NCI-H1436 treated with DMSO at 0.1 percent for 48 hours (cell line): ENCODE results near the gene ERICH6B.

Experiments
- DNase-seq: peaks from one replicate; lab custom pipeline; 2025; lab: John Stamatoyannopoulos, UW

The ERICH6B gene

GRCh38 chr13:45542391-45542790 lies 73.1 kb downstream of the ERICH6B start:
- DNase-seq = no peak

GRCh38 chr13:45541806-45542205 lies 73.7 kb downstream of the ERICH6B start:
- no peak for DNase-seq

GRCh38 chr13:45540864-45541263 lies 74.7 kb downstream of the ERICH6B start:
- DNase-seq = no peak

- DNase-seq = no peak
Observed at GRCh38 chr13:45540195-45540594, 75.3 kb downstream of the ERICH6B start.

- no peak for DNase-seq
Observed at GRCh38 chr13:45538382-45538781, 77.2 kb downstream of the ERICH6B start.

- DNase-seq = no peak
Observed at GRCh38 chr13:45537516-45537915, 78.0 kb downstream of the ERICH6B start.

- DNase-seq = no peak
Observed at GRCh38 chr13:45536224-45536623, 79.3 kb downstream of the ERICH6B start.

- no peak for DNase-seq
Observed at GRCh38 chr13:45534604-45535003, 80.9 kb downstream of the ERICH6B start.

- no peak for DNase-seq
Observed at GRCh38 chr13:45529758-45530157, 85.8 kb downstream of the ERICH6B start.

GRCh38 chr13:45527699-45528462 lies 87.7 kb downstream of the ERICH6B start:
- no peak for DNase-seq

- no peak for DNase-seq
Observed at GRCh38 chr13:45522571-45522970, 93.0 kb downstream of the ERICH6B start.

- no peak for DNase-seq
Observed at GRCh38 chr13:45521297-45521696, 94.2 kb downstream of the ERICH6B start.

- DNase-seq = no peak
Observed at GRCh38 chr13:45519493-45519892, 96.0 kb downstream of the ERICH6B start.

- no peak for DNase-seq
Observed at GRCh38 chr13:45518525-45519245, 96.9 kb downstream of the ERICH6B start.

- DNase-seq = no peak
Observed at GRCh38 chr13:45516757-45517156, 98.8 kb downstream of the ERICH6B start.

GRCh38 chr13:45512098-45512496 lies 103.4 kb downstream of the ERICH6B start:
- DNase-seq = no peak

- DNase-seq = no peak
Observed at GRCh38 chr13:45511310-45512097, 104.0 kb downstream of the ERICH6B start.

GRCh38 chr13:45510672-45511071 lies 104.9 kb downstream of the ERICH6B start:
- DNase-seq = no peak

GRCh38 chr13:45508776-45509175 lies 106.8 kb downstream of the ERICH6B start:
- no peak for DNase-seq

- DNase-seq = no peak
Observed at GRCh38 chr13:45506811-45507210, 108.7 kb downstream of the ERICH6B start.

GRCh38 chr13:45503658-45504057 lies 111.9 kb downstream of the ERICH6B start:
- DNase-seq = no peak

GRCh38 chr13:45501175-45501526 lies 114.4 kb downstream of the ERICH6B start:
- no peak for DNase-seq
